Nasal cavity respiratory epithelium epithelial cell of viscerocranial mucosa (primary cell): Measurements from ENCODE around the gene GPR89B. TPM values are rescaled to one million over a fixed set of nuclear protein-coding genes. Genes with fewer than 3 reads are reported as not detected.

Experiments
- total RNA-seq: library from RNA; depleted of rRNA; stranded (reverse); fragments of >200 nt; gene quantifications from 2 replicates; pipeline ENCODE4 v1.2.3, GENCODE V29; 2014

GPR89B gene
- total RNA-seq, result 17.5 and 46.5 TPM in 2 replicates

DNA sequence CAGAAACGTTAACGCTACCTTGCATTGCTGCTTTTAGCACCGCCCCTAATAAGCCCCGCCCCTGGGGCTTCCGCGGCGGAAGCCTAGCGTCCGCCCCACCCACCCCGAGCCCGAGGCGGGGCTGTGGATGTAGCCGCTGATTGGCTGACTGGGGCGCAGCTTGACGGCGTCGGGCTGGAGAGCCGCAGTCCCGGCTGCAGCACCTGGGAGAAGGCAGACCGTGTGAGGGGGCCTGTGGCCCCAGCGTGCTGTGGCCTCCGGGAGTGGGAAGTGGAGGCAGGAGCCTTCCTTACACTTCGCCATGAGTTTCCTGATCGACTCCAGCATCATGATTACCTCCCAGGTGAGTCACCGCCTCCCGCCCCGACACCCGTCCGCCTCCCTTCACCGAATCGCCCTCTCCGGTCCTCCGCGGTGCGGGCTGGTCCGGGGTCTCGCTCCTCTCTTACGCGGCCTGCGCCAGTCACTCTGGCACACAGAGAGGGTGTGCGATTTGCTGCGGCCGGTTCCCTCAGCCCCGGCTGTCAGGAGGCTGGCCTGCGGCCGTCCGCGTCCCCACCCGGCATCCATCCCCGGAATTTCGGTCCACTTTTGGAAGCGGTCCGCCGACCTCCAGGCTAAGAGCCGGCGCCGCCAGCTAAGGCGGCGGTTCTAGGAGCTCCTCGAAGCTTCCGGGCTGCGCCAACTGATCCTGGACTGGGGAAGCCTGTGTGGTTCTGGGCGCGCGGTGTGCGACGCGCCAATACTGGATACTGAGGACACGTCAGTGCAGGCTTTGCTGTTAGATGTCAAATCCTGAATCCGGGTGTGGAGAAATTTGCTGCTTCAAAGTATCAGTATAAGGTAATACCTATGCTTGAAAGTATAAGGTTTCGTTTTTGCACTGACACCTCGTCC is at the start of gene GPR89B:
Gene GPR89B (plus strand): TSS at position 185 of the 897 bp plus-strand sequence. CDS start 117 bp downstream, at position 302.

DNA sequence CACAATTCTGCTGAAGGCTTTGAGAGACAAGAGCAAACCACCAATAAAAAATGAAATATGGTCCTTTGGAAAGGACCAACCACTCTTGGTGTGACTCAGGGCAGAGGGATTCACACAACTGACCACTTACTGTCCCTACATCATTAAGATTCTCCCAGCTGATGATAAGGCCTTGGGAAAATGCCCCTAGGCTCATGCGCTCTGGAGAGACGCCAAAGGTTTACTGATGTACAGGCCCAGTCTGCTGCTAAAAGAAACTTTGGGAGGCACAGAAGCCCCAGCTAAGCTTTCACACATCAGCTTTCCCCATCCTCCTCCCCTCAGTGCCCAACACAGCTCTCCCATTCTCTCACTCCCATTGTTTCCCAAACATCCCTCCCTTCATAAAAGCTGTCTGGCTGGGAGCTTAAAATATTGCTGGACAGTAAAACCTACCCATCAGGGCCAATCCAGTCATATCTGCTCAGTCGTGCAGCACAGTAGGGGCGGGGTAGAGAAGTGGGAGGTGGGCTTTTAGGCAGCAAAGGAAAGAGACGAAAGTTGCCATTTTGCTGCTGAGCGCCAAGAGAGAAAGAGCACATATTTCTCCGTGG is 25.9 kb upstream of the GPR89B start, which contains the start of gene GJA8:
Gene GJA8 (plus strand): TSS at position 543 of the 593 bp plus-strand sequence. CDS start 5,161 bp downstream, outside the sequence.

Other genes with a start within 250 kb of the GPR89B start
- under 0.01 TPM in 1 of 2 replicates, not detected in the other for gene GJA5, start 167.8 kb upstream of the GPR89B start, total RNA-seq
- not detected in 2 replicates for gene GJA8, start 25.6 kb upstream of the GPR89B start, total RNA-seq
- gene NBPF11, start 223.9 kb downstream of the GPR89B start, total RNA-seq, result 7.2 and 11.1 TPM in 2 replicates